GM23338 (cell line): Measurements from ENCODE around the gene GGT7. TPM values are rescaled to one million over a fixed set of nuclear protein-coding genes. Genes with fewer than 3 reads are reported as not detected.
A peak's percentile ranks its signal among the peaks of the same experiment; 100 is the strongest.

Experiments
- ATAC-seq: fragments of 200-7000 bp; cut with Tn5 transposase; 3 replicates; pipeline ENCODE4 v1.9.1; 2020
- DNase-seq: peaks from one replicate; pipeline ENCODE4 v3.0.0-alpha.2; 2015; ENCODE audit warnings: low spot score
- H2AFZ ChIP-seq: fragments of 200-600 bp; sonication (generic); 2 replicates; pipeline ENCODE4 v1.8.0; 2016; ENCODE audit warnings: antibody characterized with exemption, mild to moderate bottlenecking, moderate library complexity
- H3F3A ChIP-seq: fragments of 200-600 bp; sonication (generic); replicated peaks from 2 replicates; pipeline ENCODE4 v1.8.0; 2017; ENCODE audit warnings: antibody characterized with exemption, mixed run types, low read depth
- H3K27ac ChIP-seq: fragments of 200-600 bp; sonication (generic); 2 replicates; pipeline ENCODE4 v1.6.1; 2016; ENCODE audit warnings: low read depth
- H3K27me3 ChIP-seq: fragments of 200-600 bp; sonication (generic); 2 replicates; pipeline ENCODE4 v1.8.0; 2016; ENCODE audit warnings: mild to moderate bottlenecking, mixed run types, moderate library complexity; ENCODE audit not compliant: insufficient read depth
- H3K36me3 ChIP-seq: fragments of 200-600 bp; sonication (generic); 2 replicates; pipeline ENCODE4 v1.8.0; 2016; ENCODE audit warnings: mild to moderate bottlenecking; ENCODE audit not compliant: insufficient read depth
- H3K4me1 ChIP-seq: fragments of 200-600 bp; sonication (generic); 2 replicates; pipeline ENCODE4 v1.8.0; 2016; ENCODE audit warnings: mild to moderate bottlenecking, moderate library complexity; ENCODE audit not compliant: insufficient read depth
- H3K4me2 ChIP-seq: fragments of 200-600 bp; sonication (generic); 2 replicates; pipeline ENCODE4 v1.7.1; 2017; ENCODE audit warnings: mixed run types
- H3K4me3 ChIP-seq: fragments of 200-600 bp; sonication (generic); 2 replicates; pipeline ENCODE4 v1.6.1; 2016; ENCODE audit warnings: mixed run types
- H3K79me2 ChIP-seq: fragments of 200-600 bp; sonication (generic); replicated peaks from 2 replicates; pipeline ENCODE4 v1.8.0; 2017; ENCODE audit warnings: mild to moderate bottlenecking; ENCODE audit not compliant: insufficient read depth
- H3K9me2 ChIP-seq: fragments of 200-600 bp; sonication (generic); 2 replicates; pipeline ENCODE4 v1.8.0; 2017; ENCODE audit not compliant: insufficient read depth
- H4K20me1 ChIP-seq: fragments of 200-600 bp; sonication (generic); replicated peaks from 2 replicates; pipeline ENCODE4 v1.8.0; 2017; ENCODE audit warnings: mild to moderate bottlenecking; ENCODE audit not compliant: insufficient read depth
- H3K27ac Mint-ChIP-seq: 2 replicates; pipeline ENCODE4 v1.8.0; 2020; ENCODE audit warnings: inconsistent platforms, mild to moderate bottlenecking, moderate library complexity, mixed read lengths
- H3K27me3 Mint-ChIP-seq: 3 replicates; pipeline ENCODE4 v1.8.0; 2022; ENCODE audit warnings: low read depth, mild to moderate bottlenecking, moderate library complexity, mixed read lengths, inconsistent platforms; ENCODE audit not compliant: insufficient read depth, poor library complexity
- H3K36me3 Mint-ChIP-seq: 3 replicates; pipeline ENCODE4 v1.8.0; 2021; ENCODE audit warnings: low read depth, mild to moderate bottlenecking, inconsistent platforms, moderate library complexity, mixed read lengths
- H3K4me1 Mint-ChIP-seq: 3 replicates; pipeline ENCODE4 v1.8.0; 2020; ENCODE audit warnings: mild to moderate bottlenecking, inconsistent platforms, mixed read lengths
- H3K4me3 Mint-ChIP-seq: 3 replicates; pipeline ENCODE4 v1.8.0; 2021; ENCODE audit warnings: moderate library complexity, mild to moderate bottlenecking, inconsistent platforms, mixed read lengths
- H3K9me3 Mint-ChIP-seq: 3 replicates; pipeline ENCODE4 v1.8.0; 2020; ENCODE audit warnings: moderate library complexity, mild to moderate bottlenecking, inconsistent platforms, mixed read lengths
- CTCF ChIP-seq, 2 experiments: fragments of 200-600 bp in 1 of 2; sonication (generic) in 1 of 2; conservative IDR thresholded peaks; 2 replicates each; pipeline versions ENCODE4 v1.5.1 to v1.6.1; 2016 to 2017; ENCODE audit warnings: antibody characterized with exemption in 2 of 2, low read depth in 2 of 2, mild to moderate bottlenecking in 2 of 2, moderate library complexity in 1 of 2
- ETS1 ChIP-seq: IDR thresholded peaks from 2 replicates; pipeline ENCODE4 v1.6.1; 2016; ENCODE audit warnings: antibody characterized with exemption
- REST ChIP-seq: IDR thresholded peaks from one replicate; pipeline ENCODE4 v1.6.1; 2018; ENCODE audit warnings: antibody characterized with exemption; ENCODE audit not compliant: unreplicated experiment
- ZNF331 ChIP-seq: fragments of 250-450 bp; sonication (Bioruptor Pico); IDR thresholded peaks from 2 replicates; pipeline ENCODE4 v1.5.0; 2020; ENCODE audit warnings: low read depth, mild to moderate bottlenecking, moderate library complexity
- ZNF462 ChIP-seq: fragments of 250-450 bp; sonication (Bioruptor Pico); IDR thresholded peaks from 2 replicates; pipeline ENCODE4 v1.5.0; 2020; ENCODE audit warnings: mild to moderate bottlenecking, moderate library complexity
- polyA plus RNA-seq: library from polyadenylated mRNA; unstranded; fragments of >200 nt; fragmentation: Nextera tagmentation; extraction: Ambion mirVana; gene quantifications from 2 replicates; pipeline ENCODE4 v1.2.1, GENCODE V29; 2016
- total RNA-seq: library from RNA; depleted of rRNA; stranded (reverse); fragments of >200 nt; shearing (Covaris generic); gene quantifications from 2 replicates; pipeline ENCODE4 v1.2.3, GENCODE V29; 2014

GGT7 gene
- total and polyA plus RNA-seq, 2 experiments from 2014 or later, result 23.6 to 24.6 TPM

- no peak for TF ChIP-seq ETS1
- TF ChIP-seq REST, result no peak
- no peak for TF ChIP-seq ZNF331
Observed at GRCh38 chr20:34824452-34824805, 48.2 kb downstream of the GGT7 start (continued).

GRCh38 chr20:34824026-34824425 is 48.6 kb downstream of the GGT7 start:
- Histone ChIP-seq H3K9me2 (no peaks in the 10 kb centered on the region), H3K27me3 (no peaks in the 10 kb centered on the region), H3K79me2 (peaks cover 36% of the 10 kb centered on the region), H3K27ac (no peak overlapping the region), H4K20me1 (no peaks in the 10 kb centered on the region), H3K36me3 (no peaks in the 10 kb centered on the region), H3F3A (no peaks in the 10 kb centered on the region; the same call in 1 of the 2 replicates), H3K4me1 (peaks cover 11% of the 10 kb centered on the region; the same call in 1 of the 2 replicates), H2AFZ (no peak overlapping the region), H3K4me3 (peak overlapping the region; percentile 71), H3K4me2 (peak overlapping the region; percentile 91)
- ATAC-seq (no peak), DNase-seq (no peak)
- peak overlapping the region; percentile 83; the same call in 1 of the 2 replicates for H3K27ac Mint-ChIP-seq
- peaks cover 2% of the 10 kb centered on the region; the same call in 2 of the 3 replicates for H3K36me3 Mint-ChIP-seq
- peaks cover 11% of the 10 kb centered on the region for H3K4me1 Mint-ChIP-seq
- TF ChIP-seq ZNF462 (CRISPR knock-in tag) (no peak), CTCF (conservative IDR thresholded peaks at IDR 0.05; ENCODE audit: low read depth in 2 of 2) (no peak)
- peaks cover 9% of the 10 kb centered on the region for H3K27me3 Mint-ChIP-seq
- peaks cover 2% of the 10 kb centered on the region; the same call in 2 of the 3 replicates for H3K9me3 Mint-ChIP-seq
- peak overlapping the region; percentile 91 for H3K4me3 Mint-ChIP-seq
